CD4-positive, alpha-beta memory T cell (primary cell): Measurements from ENCODE around the gene UBL7. TPM values are rescaled to one million over a fixed set of nuclear protein-coding genes. Genes with fewer than 3 reads are reported as not detected.

ENCODE experiments used
- CTCF ChIA-PET: fragments of 350-600 bp; sonication (Branson Sonifier 250); formaldehyde crosslinking; loops from one replicate; lab custom pipeline; 2021; ENCODE audit warnings: inconsistent platforms; ENCODE audit not compliant: partially characterized antibody; lab: Charles Lee
- POLR2A ChIA-PET: fragments of 350-600 bp; sonication (Branson Sonifier 250); formaldehyde crosslinking; loops from one replicate; lab custom pipeline; 2021; ENCODE audit not compliant: partially characterized antibody; lab: Charles Lee
- DNase-seq, 5 donors: peaks; one replicate each; pipeline versions ENCODE4 v3.0.0 to v3.0.0-alpha.2; 2020 to 2022; ENCODE audit warnings: mixed read lengths in 1 of 5
- H3K27ac ChIP-seq: one replicate; pipeline ENCODE4 v1.7.0; 2013; ENCODE audit warnings: low read depth, low read length
- H3K27me3 ChIP-seq: 2 replicates; pipeline ENCODE4 v1.7.0; 2013; ENCODE audit warnings: mild to moderate bottlenecking, low read length, moderate library complexity; ENCODE audit not compliant: insufficient read depth
- H3K36me3 ChIP-seq: 2 replicates; pipeline ENCODE4 v1.7.0; 2013; ENCODE audit warnings: mild to moderate bottlenecking, low read length, moderate library complexity; ENCODE audit not compliant: insufficient read depth
- H3K4me1 ChIP-seq: 2 replicates; pipeline ENCODE4 v1.7.0; 2013; ENCODE audit warnings: mild to moderate bottlenecking, low read length, moderate library complexity; ENCODE audit not compliant: insufficient read depth
- H3K4me3 ChIP-seq, 2 donors: one replicate each; pipeline ENCODE4 v1.7.0; 2013; ENCODE audit warnings: low read length in 2 of 2, mild to moderate bottlenecking in 1 of 2
- H3K9me3 ChIP-seq, 2 donors: one replicate each; pipeline ENCODE4 v1.7.0; 2013; ENCODE audit warnings: low read length in 2 of 2, control low read depth in 1 of 2; ENCODE audit not compliant: control insufficient read depth in 1 of 2
- H3K27ac Mint-ChIP-seq, 7 donors: one replicate each; pipeline ENCODE4 v1.8.0; 2020 to 2021; ENCODE audit warnings: mixed read lengths in 7 of 7, mild to moderate bottlenecking in 6 of 7, inconsistent platforms in 3 of 7, moderate library complexity in 3 of 7
- H3K27me3 Mint-ChIP-seq, 2 donors: one replicate each; pipeline ENCODE4 v1.8.0; 2020 to 2021; ENCODE audit warnings: mixed read lengths in 2 of 2
- H3K36me3 Mint-ChIP-seq, 2 donors: one replicate each; pipeline ENCODE4 v1.8.0; 2020 to 2021; ENCODE audit warnings: mixed read lengths in 2 of 2, inconsistent platforms in 1 of 2, mild to moderate bottlenecking in 1 of 2
- H3K4me1 Mint-ChIP-seq, 4 donors: one replicate each; pipeline ENCODE4 v1.8.0; 2020 to 2021; ENCODE audit warnings: mixed read lengths in 4 of 4, mild to moderate bottlenecking in 1 of 4
- H3K4me3 Mint-ChIP-seq, 8 donors: one replicate each; pipeline ENCODE4 v1.8.0; 2020 to 2021; ENCODE audit warnings: mixed read lengths in 8 of 8, mild to moderate bottlenecking in 7 of 8, moderate library complexity in 6 of 8, inconsistent platforms in 3 of 8
- H3K9me3 Mint-ChIP-seq, 8 donors: one replicate each; pipeline ENCODE4 v1.8.0; 2020 to 2021; ENCODE audit warnings: mixed read lengths in 8 of 8, mild to moderate bottlenecking in 5 of 8, inconsistent platforms in 3 of 8, moderate library complexity in 1 of 8
- intact Hi-C: fragments of 100-400 bp; cut with micrococcal nuclease; formaldehyde crosslinking; loops from one replicate; pipeline ENCODE4 v1.15.1; 2023
- polyA plus RNA-seq, 2 donors: library from polyadenylated mRNA; unstranded; fragments of 300-500 nt; fragmentation: Illumina TruSeq; gene quantifications; one replicate each; pipeline ENCODE4 v1.2.3, GENCODE V29; 2021
- total RNA-seq, 2 experiments: library from RNA; stranded (reverse); gene quantifications; one replicate each; pipeline ENCODE4 v1.2.3, GENCODE V29; 2021

UBL7 gene
- total and polyA plus RNA-seq, 4 experiments from 2014 or later, result 36.4 to 96.5 (median 66.5) TPM

DNA sequence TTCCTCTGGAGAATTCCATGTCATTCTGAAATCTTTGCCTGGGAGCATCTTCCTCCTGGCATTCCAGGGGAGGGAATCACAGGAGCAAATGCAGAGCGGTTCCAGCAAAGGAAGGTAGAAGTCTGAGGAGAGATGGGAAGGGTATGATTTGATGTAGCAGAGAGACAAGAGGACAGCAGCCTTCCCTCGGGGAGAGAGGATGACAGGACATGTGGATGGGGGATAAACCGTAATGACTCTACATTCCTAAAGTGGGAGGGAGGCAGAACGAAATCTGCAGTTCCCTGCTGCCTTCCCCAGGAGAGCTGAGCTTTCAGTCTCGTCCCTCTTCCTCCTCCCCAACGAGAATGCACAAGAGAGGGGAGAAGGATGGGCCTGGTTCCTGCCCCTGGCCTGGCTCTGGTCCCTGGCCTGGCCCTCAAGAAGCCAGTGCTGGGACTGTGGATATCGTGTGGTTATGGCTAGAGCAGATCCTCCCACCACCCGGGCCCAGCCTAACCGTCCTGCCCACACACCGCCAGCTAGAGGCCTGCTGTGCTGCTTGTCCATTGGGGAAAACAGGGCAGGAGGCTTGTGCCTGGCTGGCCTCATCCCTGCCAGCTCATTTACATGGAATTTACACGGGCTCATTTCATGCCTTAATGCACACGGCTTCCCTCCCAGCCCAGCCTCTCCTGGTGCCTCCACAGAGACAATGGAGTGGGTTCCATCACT lies 53.8 kb downstream of the UBL7 start:
- H3K27ac Mint-ChIP-seq, result no peak overlapping the region
- H3K36me3 Mint-ChIP-seq, result no peaks in the 10 kb centered on the region
- H3K4me3 Mint-ChIP-seq, result no peak overlapping the region
- Histone ChIP-seq H3K27me3 (no peaks in the 10 kb centered on the region), H3K4me3 (no peak overlapping the region), H3K27ac (no peak overlapping the region), H3K9me3 (no peaks in the 10 kb centered on the region), H3K4me1 (peaks cover 19% of the 10 kb centered on the region), H3K36me3 (no peaks in the 10 kb centered on the region)
- peaks cover 11 to 18% (median 16%) of the 10 kb centered on the region in 4 donors for H3K4me1 Mint-ChIP-seq
- H3K9me3 Mint-ChIP-seq, result no peaks in the 10 kb centered on the region
- ChIA-PET POLR2A (no interaction called here), CTCF (no interaction called here)
- intact Hi-C loops, result no loop called here
- no peaks in the 10 kb centered on the region for H3K27me3 Mint-ChIP-seq
- DNase-seq, result no peak

DNA sequence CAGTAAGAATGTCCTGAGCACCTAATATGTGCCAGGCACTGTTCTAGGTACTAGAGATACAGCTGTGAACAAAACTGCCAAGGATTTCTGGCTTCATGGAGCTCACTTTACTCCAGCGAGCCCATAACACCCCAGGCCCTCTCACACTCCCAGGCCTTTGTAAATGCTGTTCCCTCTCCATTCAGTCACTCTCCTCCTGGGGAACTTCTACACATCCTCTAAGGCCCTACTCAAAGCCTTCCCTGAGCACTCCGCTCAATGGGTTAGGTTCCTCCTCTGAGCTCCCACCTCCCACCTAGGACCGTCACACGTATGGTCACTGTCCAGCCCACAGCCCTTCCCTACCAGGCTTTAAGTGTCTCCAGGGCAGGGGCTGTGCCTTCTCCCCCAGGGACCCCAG lies 54.4 kb downstream of the UBL7 start:
- POLR2A ChIA-PET, result no interaction called here
- H3K4me3 Mint-ChIP-seq, result no peak overlapping the region

DNA sequence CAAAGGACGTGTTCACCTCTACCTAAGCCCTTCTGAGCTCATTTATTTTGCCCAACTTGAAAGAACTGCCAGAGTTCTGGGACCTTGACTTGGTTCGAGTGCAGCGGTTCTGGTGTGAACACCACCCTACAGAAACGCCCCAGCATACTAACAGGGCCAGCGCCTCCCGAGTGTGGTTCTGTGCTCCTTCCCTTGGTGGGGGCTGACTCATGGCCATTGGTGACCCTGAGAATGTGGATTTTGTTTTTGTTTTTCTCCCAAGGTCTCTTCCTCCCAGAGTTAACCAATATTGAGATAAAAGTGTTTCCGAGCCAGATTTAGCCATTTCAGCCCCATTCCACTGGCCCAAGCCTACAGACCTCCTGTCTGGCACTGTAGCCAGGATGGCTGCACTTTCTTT lies 55.1 kb downstream of the UBL7 start:
- ChIA-PET POLR2A (no interaction called here), CTCF (interaction anchor here (1.0 to 1.2 kb wide), 2 partner anchors 27 to 30 kb away, joined by 3 read pairs; no protein-coding TSS in a partner anchor)
- Histone ChIP-seq H3K27me3 (no peaks in the 10 kb centered on the region), H3K36me3 (no peaks in the 10 kb centered on the region), H3K9me3 (no peaks in the 10 kb centered on the region), H3K4me1 (peaks cover 32% of the 10 kb centered on the region), H3K27ac (no peak overlapping the region), H3K4me3 (no peak overlapping the region)
- DNase-seq, result no peak
- no peak overlapping the region for H3K4me3 Mint-ChIP-seq
- no peaks in the 10 kb centered on the region for H3K27me3 Mint-ChIP-seq
- H3K9me3 Mint-ChIP-seq, result no peaks in the 10 kb centered on the region
- peaks cover 17 to 30% (median 26%) of the 10 kb centered on the region in 4 donors for H3K4me1 Mint-ChIP-seq
- no peak overlapping the region for H3K27ac Mint-ChIP-seq
- no peaks in the 10 kb centered on the region for H3K36me3 Mint-ChIP-seq
- intact Hi-C loops, result no loop called here

More for the DNA sequence above, 54.4 kb downstream of the UBL7 start:
- Mint-ChIP-seq H3K36me3 (no peaks in the 10 kb centered on the region), H3K27ac (no peak overlapping the region), H3K9me3 (no peaks in the 10 kb centered on the region), H3K27me3 (no peaks in the 10 kb centered on the region), H3K4me1 (peaks cover 14 to 25% (median 22%) of the 10 kb centered on the region in 4 donors)
- no peak for DNase-seq
- H3K36me3 ChIP-seq, result no peaks in the 10 kb centered on the region
- intact Hi-C loops, result no loop called here
- no peaks in the 10 kb centered on the region for H3K9me3 ChIP-seq
- no peak overlapping the region for H3K27ac ChIP-seq
- no peak overlapping the region for H3K4me3 ChIP-seq
- CTCF ChIA-PET, result no interaction called here
- H3K27me3 ChIP-seq, result no peaks in the 10 kb centered on the region
- H3K4me1 ChIP-seq, result peaks cover 25% of the 10 kb centered on the region

DNA sequence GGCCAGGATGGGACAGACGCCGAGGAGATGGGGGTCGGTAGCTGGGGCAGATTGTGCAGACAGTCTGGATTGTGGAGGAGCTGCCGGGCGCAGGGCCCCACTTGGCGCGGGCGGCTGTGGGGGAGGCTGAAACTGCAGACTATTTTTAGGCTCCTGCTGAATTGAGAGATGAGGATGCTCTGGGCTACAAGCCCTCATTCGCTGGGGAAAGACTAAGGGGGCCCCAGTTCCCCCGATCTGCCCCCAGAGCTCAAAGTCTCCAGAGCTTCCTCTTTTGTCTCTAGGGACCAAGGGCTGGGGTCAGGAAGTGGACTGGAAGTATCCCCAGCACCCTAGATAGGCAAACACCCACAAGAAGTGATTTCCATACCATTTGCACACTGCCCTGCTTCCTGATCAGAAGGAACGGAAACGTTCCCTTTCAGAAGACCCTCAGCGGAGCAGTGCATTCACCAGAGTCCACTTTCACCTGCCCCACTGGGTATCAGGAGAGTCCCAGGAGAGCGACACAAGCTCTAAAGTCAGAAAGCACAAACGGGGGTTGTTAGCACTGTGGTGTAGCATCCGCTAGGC lies 56.9 kb downstream of the UBL7 start:
- POLR2A ChIA-PET, result interaction anchor here (1.3 to 1.9 kb wide), 2 partner anchors 22 to 28 kb away, joined by 6 read pairs; no protein-coding TSS in a partner anchor
- peak overlapping the region in 3 of 7 donors; percentile 1 to 16 (median 9) for H3K27ac Mint-ChIP-seq

DNA sequence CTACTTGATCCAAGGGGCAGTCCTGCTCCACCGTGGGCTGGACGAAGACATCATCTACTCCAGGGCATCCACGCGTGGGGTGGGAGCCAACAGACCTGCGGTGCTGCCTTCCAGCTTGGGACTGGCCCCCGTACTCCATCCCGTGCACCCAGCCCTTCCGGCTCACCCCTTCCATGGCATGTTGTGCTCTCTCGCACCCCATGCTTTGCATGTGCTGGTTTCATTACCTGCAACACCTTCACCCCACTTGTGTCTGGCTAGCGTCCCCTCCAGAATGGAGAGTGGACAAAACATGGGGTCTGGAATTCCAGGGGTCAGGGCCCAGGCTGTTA lies 57.4 kb downstream of the UBL7 start:
- peak overlapping the region in 3 of 8 donors; percentile 13 to 63 (median 54) for H3K4me3 Mint-ChIP-seq
- H3K27ac Mint-ChIP-seq, result peak overlapping the region in 4 of 7 donors; percentile 15 to 47 (median 24)
- H3K9me3 Mint-ChIP-seq, result no peaks in the 10 kb centered on the region
- no peaks in the 10 kb centered on the region for H3K36me3 Mint-ChIP-seq
- no peaks in the 10 kb centered on the region for H3K27me3 Mint-ChIP-seq
- ChIA-PET POLR2A (interaction anchor here (1.0 to 1.9 kb wide), 4 partner anchors 21 to 57 kb away, joined by 3 to 6 read pairs (median 5); no protein-coding TSS in a partner anchor), CTCF (interaction anchor here (0.6 to 2.6 kb wide), 5 partner anchors 10 to 229 kb away, joined by 3 to 8 read pairs (median 3); no protein-coding TSS in a partner anchor)
- peaks cover 47% of the 10 kb centered on the region for H3K4me1 ChIP-seq
- H3K9me3 ChIP-seq, result no peaks in the 10 kb centered on the region
- H3K36me3 ChIP-seq, result no peaks in the 10 kb centered on the region
- no peaks in the 10 kb centered on the region for H3K27me3 ChIP-seq
- no peak overlapping the region for H3K4me3 ChIP-seq
- H3K27ac ChIP-seq, result no peak overlapping the region
- DNase-seq, result no peak
- intact Hi-C loops, result no loop called here
- peaks cover 23 to 41% (median 37%) of the 10 kb centered on the region in 4 donors for H3K4me1 Mint-ChIP-seq

More for the DNA sequence above, 56.9 kb downstream of the UBL7 start:
- Histone ChIP-seq H3K9me3 (no peaks in the 10 kb centered on the region), H3K27me3 (no peaks in the 10 kb centered on the region), H3K36me3 (no peaks in the 10 kb centered on the region), H3K4me3 (no peak overlapping the region), H3K27ac (no peak overlapping the region), H3K4me1 (peaks cover 47% of the 10 kb centered on the region)
- intact Hi-C loops, result no loop called here
- Mint-ChIP-seq H3K36me3 (no peaks in the 10 kb centered on the region), H3K4me1 (peaks cover 22 to 41% (median 36%) of the 10 kb centered on the region in 4 donors), H3K4me3 (no peak overlapping the region), H3K27me3 (no peaks in the 10 kb centered on the region), H3K9me3 (no peaks in the 10 kb centered on the region)
- DNase-seq, result no peak
- CTCF ChIA-PET, result interaction anchor here (0.6 to 2.6 kb wide), 5 partner anchors 10 to 1950 kb away, joined by 3 to 8 read pairs (median 4); no protein-coding TSS in a partner anchor

DNA sequence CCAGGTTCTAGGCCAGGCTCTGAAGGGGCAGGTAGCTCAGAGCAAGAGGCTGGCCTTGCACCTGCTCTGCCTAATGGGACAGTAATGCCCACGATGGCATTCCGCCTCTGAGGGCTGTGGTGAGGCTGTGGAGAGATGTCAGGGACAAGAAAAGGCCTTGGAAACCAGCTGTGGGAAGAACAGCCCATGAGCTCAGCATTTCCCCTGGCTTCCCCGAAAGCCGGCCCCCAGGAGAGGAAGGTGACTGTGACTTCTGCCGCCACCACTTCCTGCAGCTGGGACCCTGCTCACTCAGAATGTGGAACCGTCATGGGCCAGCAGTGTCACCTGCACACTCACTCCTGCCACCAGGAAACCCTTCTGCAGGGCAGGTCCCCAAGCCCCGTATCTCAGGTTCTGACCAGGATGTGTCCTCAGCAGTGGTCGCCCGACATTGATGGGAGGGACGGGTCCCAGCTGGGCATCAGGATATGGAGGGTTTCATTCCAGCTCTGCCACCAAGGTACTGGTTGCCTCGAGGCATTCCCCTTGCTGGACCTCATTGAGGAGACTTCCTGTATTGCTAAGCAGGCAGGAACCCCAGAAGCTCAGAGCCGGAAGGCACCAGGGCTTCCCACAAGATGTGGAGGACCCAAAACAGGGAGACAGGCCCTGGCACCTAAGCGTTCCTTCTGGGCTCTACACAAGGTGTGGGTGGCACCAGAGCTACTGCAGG lies 57.9 kb downstream of the UBL7 start:
- Histone ChIP-seq H3K4me3 (no peak overlapping the region), H3K9me3 (no peaks in the 10 kb centered on the region), H3K27me3 (no peaks in the 10 kb centered on the region), H3K36me3 (no peaks in the 10 kb centered on the region), H3K4me1 (peaks cover 47% of the 10 kb centered on the region), H3K27ac (no peak overlapping the region)
- H3K4me3 Mint-ChIP-seq, result peak overlapping the region; percentile 15 to 63 (median 49)
- H3K9me3 Mint-ChIP-seq, result no peaks in the 10 kb centered on the region
- no peaks in the 10 kb centered on the region for H3K36me3 Mint-ChIP-seq
- CTCF ChIA-PET, result interaction anchor here (0.6 to 2.6 kb wide), 6 partner anchors 20 to 229 kb away, joined by 3 to 8 read pairs (median 4); no protein-coding TSS in a partner anchor
- no peaks in the 10 kb centered on the region for H3K27me3 Mint-ChIP-seq
- H3K27ac Mint-ChIP-seq, result peak overlapping the region in 6 of 7 donors; percentile 15 to 75 (median 39)
- peaks cover 23 to 41% (median 37%) of the 10 kb centered on the region in 4 donors for H3K4me1 Mint-ChIP-seq
- peak; percentile 11 to 48 (median 30) for DNase-seq
- POLR2A ChIA-PET, result interaction anchor here (1.0 to 1.9 kb wide), 5 partner anchors 21 to 57 kb away, joined by 3 to 6 read pairs (median 4); partner anchors contain the start of gene SEMA7A
- intact Hi-C loops, result no loop called here
